K562 (cell line): ENCODE data around the gene RNASEH1. TPM values are rescaled to one million over a fixed set of nuclear protein-coding genes. Genes with fewer than 3 reads are reported as not detected.

Experiments
- DACH1 ChIP-seq: fragments of 450-650 bp; IDR thresholded peaks from 2 replicates; pipeline ENCODE4 v1.6.1; 2018; ENCODE audit not compliant: partially characterized antibody
- EP400 ChIP-seq: fragments of 450-650 bp; IDR thresholded peaks from 2 replicates; pipeline ENCODE4 v1.6.1; 2017; ENCODE audit warnings: antibody characterized with exemption, mild to moderate bottlenecking, moderate library complexity
- FIP1L1 ChIP-seq: fragments of 200-400 bp; formaldehyde crosslinking; IDR thresholded peaks from 2 replicates; pipeline ENCODE4 v1.6.1; 2018; ENCODE audit warnings: mild to moderate bottlenecking, low read depth, low read length; ENCODE audit not compliant: poor library complexity, severe bottlenecking
- HDGF ChIP-seq: fragments of 450-650 bp; IDR thresholded peaks from 2 replicates; pipeline ENCODE4 v1.6.1; 2016
- JUND ChIP-seq, 2 experiments: IDR thresholded peaks; 2 replicates in 1 of 2; 3 replicates in 1 of 2; pipeline ENCODE4 v1.6.1; 2011; ENCODE audit warnings: borderline replicate concordance in 2 of 2, low read depth in 2 of 2, low read length in 2 of 2, improper control_type of control experiment in 1 of 2, missing biosample characterization in 1 of 2, missing genetic modification characterization in 1 of 2, missing genetic modification reagents in 1 of 2
- KDM2B ChIP-seq: fragments of 250-450 bp; sonication (Bioruptor Pico); IDR thresholded peaks from 2 replicates; pipeline ENCODE4 v1.8.0; 2021; ENCODE audit warnings: mild to moderate bottlenecking, moderate library complexity
- NR2C2 ChIP-seq, 2 experiments: fragments of 200-800 bp in 1 of 2; sonication (Bioruptor generic) in 1 of 2; sonication (generic) in 1 of 2; formaldehyde crosslinking in 1 of 2; IDR thresholded peaks; 2 replicates each; pipeline versions ENCODE4 v1.6.1 to v1.8.0; 2016 to 2022; ENCODE audit warnings: mild to moderate bottlenecking in 1 of 2, missing compliant biosample characterization in 1 of 2, missing genetic modification characterization in 1 of 2, missing genetic modification reagents in 1 of 2
- RBFOX2 ChIP-seq: fragments of 200-400 bp; formaldehyde crosslinking; IDR thresholded peaks from 2 replicates; pipeline ENCODE4 v1.6.1; 2017; ENCODE audit warnings: low read depth, mild to moderate bottlenecking, low read length, moderate library complexity
- SNIP1 ChIP-seq: fragments of 450-650 bp; IDR thresholded peaks from 2 replicates; pipeline ENCODE4 v1.7.1; 2017; ENCODE audit warnings: low read depth, mild to moderate bottlenecking
- TEAD1 ChIP-seq, 2 experiments: fragments of 450-650 bp in 1 of 2; sonication (generic) in 1 of 2; formaldehyde crosslinking; IDR thresholded peaks; 2 replicates each; pipeline versions ENCODE4 v1.4.0 to v1.8.0; 2020 to 2022; ENCODE audit warnings: mild to moderate bottlenecking in 2 of 2, missing genetic modification reagents in 1 of 2
- ZBTB7A ChIP-seq: IDR thresholded peaks from 2 replicates; pipeline ENCODE4 v1.6.1; 2011; ENCODE audit warnings: low read depth, mild to moderate bottlenecking, low read length, moderate library complexity, borderline replicate concordance; ENCODE audit not compliant: control insufficient read depth
- ZKSCAN1 ChIP-seq: fragments of 150-350 bp; IDR thresholded peaks from 2 replicates; pipeline ENCODE4 v1.6.1; 2016; ENCODE audit warnings: low read depth, low read length
- ZNF232 ChIP-seq: sonication (generic); formaldehyde crosslinking; IDR thresholded peaks from 2 replicates; pipeline ENCODE4 v1.8.0; 2022; ENCODE audit warnings: mild to moderate bottlenecking, missing genetic modification reagents
- polyA plus RNA-seq, 8 experiments: library from polyadenylated mRNA; depleted of rRNA in 4 of 8; stranded (reverse) in 5 of 8; unstranded in 3 of 8; fragments of >200 nt; fragmentation: Nextera tagmentation in 2 of 8; fragmentation: Illumina TruSeq in 1 of 8; extraction: Ambion mirVana in 2 of 8; extraction: Trizol in 1 of 8; gene quantifications; 2 replicates each; pipeline versions ENCODE4 v1.2.1 to v1.2.3, GENCODE V29; 2011 to 2014; ENCODE audit warnings: inconsistent platforms in 1 of 8, missing spikeins in 1 of 8
- total RNA-seq, 7 experiments: library from RNA; depleted of rRNA in 6 of 7; stranded (reverse); fragments of >200 nt in 6 of 7; fragmentation: Illumina TruSeq in 2 of 7; extraction: Trizol in 2 of 7; gene quantifications; 2 replicates each; pipeline versions ENCODE4 v1.2.1 to v1.2.3, GENCODE V29; 2011 to 2021; ENCODE audit warnings: low replicate concordance in 1 of 7
- TF ChIP-seq, protein P1 (sequence below): sonication (generic); formaldehyde crosslinking; IDR thresholded peaks from 2 replicates; pipeline ENCODE4 v1.8.1; 2023; ENCODE audit warnings: mild to moderate bottlenecking, missing genetic modification reagents
- TF ChIP-seq, protein P2 (sequence below): fragments of 450-650 bp; IDR thresholded peaks from 2 replicates; pipeline ENCODE4 v1.6.1; 2017; ENCODE audit warnings: antibody characterized with exemption, mild to moderate bottlenecking
- TF ChIP-seq, protein P3 (sequence below): fragments of 250-450 bp; sonication (Bioruptor Pico); IDR thresholded peaks from 2 replicates; pipeline ENCODE4 v1.4.0; 2020; ENCODE audit warnings: mild to moderate bottlenecking, moderate library complexity, borderline replicate concordance

RNASEH1 gene
- total and polyA plus RNA-seq, 9 of the 15 experiments (the other 6 are each of a cell fraction or from before 2014, with no cell fraction given) = 25.7 to 47.5 (median 42.8) TPM

DNA sequence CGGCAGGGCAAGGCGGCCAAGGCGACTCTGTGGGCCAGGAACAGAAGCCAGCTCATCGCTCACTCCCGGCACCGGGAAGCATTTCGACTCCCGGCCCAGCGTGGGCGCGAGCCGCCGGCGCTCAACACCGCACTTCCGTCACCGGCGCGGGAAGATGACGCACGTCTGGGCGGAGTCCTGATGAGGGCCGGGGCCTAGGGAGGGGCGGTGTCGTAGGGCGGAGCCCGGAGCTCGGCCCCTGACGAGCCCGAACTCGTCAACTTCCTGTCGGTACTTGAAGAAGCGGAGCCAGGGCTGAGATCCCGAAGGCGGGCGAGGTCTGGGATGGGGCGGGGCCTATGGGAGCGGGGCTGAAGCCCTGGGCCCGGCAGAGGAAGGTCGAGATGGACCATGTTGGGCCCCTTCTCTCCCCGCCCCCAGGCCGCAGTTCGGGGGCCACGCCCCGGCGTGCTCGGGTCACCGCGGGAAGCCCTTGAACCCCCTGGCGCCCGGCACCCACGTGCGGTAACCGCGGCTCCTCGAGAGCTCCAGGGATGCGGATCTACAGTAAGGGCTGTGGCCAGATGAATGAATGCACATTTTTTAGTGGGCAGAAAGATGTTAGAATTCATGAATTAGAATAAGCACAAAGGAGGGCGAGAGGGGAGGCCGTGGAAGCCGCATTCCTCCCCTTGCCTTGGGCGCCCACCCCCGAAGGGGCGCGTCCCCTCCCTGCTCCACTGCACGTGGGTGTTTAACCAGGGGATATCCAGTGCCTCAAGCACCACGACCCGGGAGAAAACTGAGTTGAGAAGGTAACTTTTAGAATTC, at the start of gene RNASEH1 (continued):
- TF ChIP-seq, protein P1, sequence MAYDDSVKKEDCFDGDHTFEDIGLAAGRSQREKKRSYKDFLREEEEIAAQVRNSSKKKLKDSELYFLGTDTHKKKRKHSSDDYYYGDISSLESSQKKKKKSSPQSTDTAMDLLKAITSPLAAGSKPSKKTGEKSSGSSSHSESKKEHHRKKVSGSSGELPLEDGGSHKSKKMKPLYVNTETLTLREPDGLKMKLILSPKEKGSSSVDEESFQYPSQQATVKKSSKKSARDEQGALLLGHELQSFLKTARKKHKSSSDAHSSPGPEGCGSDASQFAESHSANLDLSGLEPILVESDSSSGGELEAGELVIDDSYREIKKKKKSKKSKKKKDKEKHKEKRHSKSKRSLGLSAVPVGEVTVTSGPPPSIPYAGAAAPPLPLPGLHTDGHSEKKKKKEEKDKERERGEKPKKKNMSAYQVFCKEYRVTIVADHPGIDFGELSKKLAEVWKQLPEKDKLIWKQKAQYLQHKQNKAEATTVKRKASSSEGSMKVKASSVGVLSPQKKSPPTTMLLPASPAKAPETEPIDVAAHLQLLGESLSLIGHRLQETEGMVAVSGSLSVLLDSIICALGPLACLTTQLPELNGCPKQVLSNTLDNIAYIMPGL (CRISPR knock-in tag) = no peak
- TF ChIP-seq ZKSCAN1 = no peak
- peak; percentile 75; the same call in 1 of the 2 replicates for TF ChIP-seq ZBTB7A
- TF ChIP-seq DACH1 = no peak
- TF ChIP-seq KDM2B (CRISPR knock-in tag) = 0 out of 2 replicates have a peak, but pooled peaks have one; percentile 23
- TF ChIP-seq ZNF232 = 0 out of 2 replicates have a peak, but pooled peaks have one; percentile 42
- peak in 1 of 2 experiments; percentile 68; a peak in 2 of 4 replicates for TF ChIP-seq TEAD1 (CRISPR knock-in tag; IDR thresholded peaks at IDR 0.05)
- peak; percentile 60 for TF ChIP-seq FIP1L1
- 0 out of 2 replicates have a peak, but pooled peaks have one; percentile 37 for TF ChIP-seq NR2C2 (CRISPR knock-in tag; IDR thresholded peaks at IDR 0.05)
- TF ChIP-seq NR2C2 (tag; IDR thresholded peaks at IDR 0.05) = peak; percentile 89
- TF ChIP-seq RBFOX2 = peak; percentile 99
- TF ChIP-seq JUND (IDR thresholded peaks at IDR 0.05; ENCODE audit: borderline replicate concordance, low read depth, low read length) = peak; percentile 67
- TF ChIP-seq JUND (tag; IDR thresholded peaks at IDR 0.05; ENCODE audit: borderline replicate concordance, low read depth, low read length) = peak; percentile 43; the same call in 1 of the 3 replicates
- TF ChIP-seq, protein P2, sequence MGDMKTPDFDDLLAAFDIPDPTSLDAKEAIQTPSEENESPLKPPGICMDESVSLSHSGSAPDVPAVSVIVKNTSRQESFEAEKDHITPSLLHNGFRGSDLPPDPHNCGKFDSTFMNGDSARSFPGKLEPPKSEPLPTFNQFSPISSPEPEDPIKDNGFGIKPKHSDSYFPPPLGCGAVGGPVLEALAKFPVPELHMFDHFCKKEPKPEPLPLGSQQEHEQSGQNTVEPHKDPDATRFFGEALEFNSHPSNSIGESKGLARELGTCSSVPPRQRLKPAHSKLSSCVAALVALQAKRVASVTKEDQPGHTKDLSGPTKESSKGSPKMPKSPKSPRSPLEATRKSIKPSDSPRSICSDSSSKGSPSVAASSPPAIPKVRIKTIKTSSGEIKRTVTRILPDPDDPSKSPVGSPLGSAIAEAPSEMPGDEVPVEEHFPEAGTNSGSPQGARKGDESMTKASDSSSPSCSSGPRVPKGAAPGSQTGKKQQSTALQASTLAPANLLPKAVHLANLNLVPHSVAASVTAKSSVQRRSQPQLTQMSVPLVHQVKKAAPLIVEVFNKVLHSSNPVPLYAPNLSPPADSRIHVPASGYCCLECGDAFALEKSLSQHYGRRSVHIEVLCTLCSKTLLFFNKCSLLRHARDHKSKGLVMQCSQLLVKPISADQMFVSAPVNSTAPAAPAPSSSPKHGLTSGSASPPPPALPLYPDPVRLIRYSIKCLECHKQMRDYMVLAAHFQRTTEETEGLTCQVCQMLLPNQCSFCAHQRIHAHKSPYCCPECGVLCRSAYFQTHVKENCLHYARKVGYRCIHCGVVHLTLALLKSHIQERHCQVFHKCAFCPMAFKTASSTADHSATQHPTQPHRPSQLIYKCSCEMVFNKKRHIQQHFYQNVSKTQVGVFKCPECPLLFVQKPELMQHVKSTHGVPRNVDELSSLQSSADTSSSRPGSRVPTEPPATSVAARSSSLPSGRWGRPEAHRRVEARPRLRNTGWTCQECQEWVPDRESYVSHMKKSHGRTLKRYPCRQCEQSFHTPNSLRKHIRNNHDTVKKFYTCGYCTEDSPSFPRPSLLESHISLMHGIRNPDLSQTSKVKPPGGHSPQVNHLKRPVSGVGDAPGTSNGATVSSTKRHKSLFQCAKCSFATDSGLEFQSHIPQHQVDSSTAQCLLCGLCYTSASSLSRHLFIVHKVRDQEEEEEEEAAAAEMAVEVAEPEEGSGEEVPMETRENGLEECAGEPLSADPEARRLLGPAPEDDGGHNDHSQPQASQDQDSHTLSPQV = peak; percentile 75
- TF ChIP-seq HDGF = no peak
- no peak for TF ChIP-seq SNIP1
- TF ChIP-seq EP400 = peak; percentile 92
- TF ChIP-seq, protein P3, sequence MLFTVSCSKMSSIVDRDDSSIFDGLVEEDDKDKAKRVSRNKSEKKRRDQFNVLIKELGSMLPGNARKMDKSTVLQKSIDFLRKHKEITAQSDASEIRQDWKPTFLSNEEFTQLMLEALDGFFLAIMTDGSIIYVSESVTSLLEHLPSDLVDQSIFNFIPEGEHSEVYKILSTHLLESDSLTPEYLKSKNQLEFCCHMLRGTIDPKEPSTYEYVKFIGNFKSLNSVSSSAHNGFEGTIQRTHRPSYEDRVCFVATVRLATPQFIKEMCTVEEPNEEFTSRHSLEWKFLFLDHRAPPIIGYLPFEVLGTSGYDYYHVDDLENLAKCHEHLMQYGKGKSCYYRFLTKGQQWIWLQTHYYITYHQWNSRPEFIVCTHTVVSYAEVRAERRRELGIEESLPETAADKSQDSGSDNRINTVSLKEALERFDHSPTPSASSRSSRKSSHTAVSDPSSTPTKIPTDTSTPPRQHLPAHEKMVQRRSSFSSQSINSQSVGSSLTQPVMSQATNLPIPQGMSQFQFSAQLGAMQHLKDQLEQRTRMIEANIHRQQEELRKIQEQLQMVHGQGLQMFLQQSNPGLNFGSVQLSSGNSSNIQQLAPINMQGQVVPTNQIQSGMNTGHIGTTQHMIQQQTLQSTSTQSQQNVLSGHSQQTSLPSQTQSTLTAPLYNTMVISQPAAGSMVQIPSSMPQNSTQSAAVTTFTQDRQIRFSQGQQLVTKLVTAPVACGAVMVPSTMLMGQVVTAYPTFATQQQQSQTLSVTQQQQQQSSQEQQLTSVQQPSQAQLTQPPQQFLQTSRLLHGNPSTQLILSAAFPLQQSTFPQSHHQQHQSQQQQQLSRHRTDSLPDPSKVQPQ (CRISPR knock-in tag) = no peak
